Activated CD4-positive, alpha-beta T cell treated with anti-CD3 and anti-CD28 coated beads for 4 hours (primary cell): ENCODE data around the gene CRIP1.

ENCODE experiments used
- DNase-seq, 2 donors: peaks; one replicate each; pipeline ENCODE4 v3.0.0-alpha.2; 2020

Gene CRIP1

GRCh38 chr14:105536691-105537579 lies 50.2 kb downstream of the CRIP1 start:
- DNase-seq, result no peak

GRCh38 chr14:105537580-105538474 lies 51.1 kb downstream of the CRIP1 start:
- DNase-seq, result peak; percentile 54 to 73
